ENCODE measurements around the gene ATP5PF. TPM values are rescaled to one million over a fixed set of nuclear protein-coding genes. Genes with fewer than 3 reads are reported as not detected.

Gene ATP5PF
- total and polyA plus RNA-seq, 10 of the 15 experiments (the other 5 are each of a cell fraction or from before 2014, with no cell fraction given) = 103 to 1,604 (median 487) TPM

GRCh38 chr21:25734654-25734903 is 125 bp downstream of the ATP5PF start:
- POLR2A ChIA-PET = interaction anchor here (1.0 to 2.2 kb wide), 4 partner anchors 10 to 314 kb away, joined by 3 to 12 read pairs (median 3); no protein-coding TSS in a partner anchor
- no peak for TF ChIP-seq YBX1 (IDR thresholded peaks at IDR 0.05)
- 0 out of 2 replicates have a peak, but pooled peaks have one; percentile 22 for TF ChIP-seq CBFB (IDR thresholded peaks at IDR 0.05; ENCODE audit: low read depth)
- TF ChIP-seq IRF3 (IDR thresholded peaks at IDR 0.05) = 0 out of 2 replicates have a peak, but pooled peaks have one; percentile 19
- no peak for TF ChIP-seq BMI1 (IDR thresholded peaks at IDR 0.05; ENCODE audit: borderline replicate concordance)
- TF ChIP-seq HDGF (IDR thresholded peaks at IDR 0.05) = 0 out of 2 replicates have a peak, but pooled peaks have one; percentile 6
- no peak for TF ChIP-seq TCF7 (IDR thresholded peaks at IDR 0.05; ENCODE audit: borderline replicate concordance)
- 0 out of 2 replicates have a peak, but pooled peaks have one; percentile 29 for TF ChIP-seq MEF2A (IDR thresholded peaks at IDR 0.05; ENCODE audit: insufficient read depth, low read depth, low read length)
- TF ChIP-seq, protein P1, sequence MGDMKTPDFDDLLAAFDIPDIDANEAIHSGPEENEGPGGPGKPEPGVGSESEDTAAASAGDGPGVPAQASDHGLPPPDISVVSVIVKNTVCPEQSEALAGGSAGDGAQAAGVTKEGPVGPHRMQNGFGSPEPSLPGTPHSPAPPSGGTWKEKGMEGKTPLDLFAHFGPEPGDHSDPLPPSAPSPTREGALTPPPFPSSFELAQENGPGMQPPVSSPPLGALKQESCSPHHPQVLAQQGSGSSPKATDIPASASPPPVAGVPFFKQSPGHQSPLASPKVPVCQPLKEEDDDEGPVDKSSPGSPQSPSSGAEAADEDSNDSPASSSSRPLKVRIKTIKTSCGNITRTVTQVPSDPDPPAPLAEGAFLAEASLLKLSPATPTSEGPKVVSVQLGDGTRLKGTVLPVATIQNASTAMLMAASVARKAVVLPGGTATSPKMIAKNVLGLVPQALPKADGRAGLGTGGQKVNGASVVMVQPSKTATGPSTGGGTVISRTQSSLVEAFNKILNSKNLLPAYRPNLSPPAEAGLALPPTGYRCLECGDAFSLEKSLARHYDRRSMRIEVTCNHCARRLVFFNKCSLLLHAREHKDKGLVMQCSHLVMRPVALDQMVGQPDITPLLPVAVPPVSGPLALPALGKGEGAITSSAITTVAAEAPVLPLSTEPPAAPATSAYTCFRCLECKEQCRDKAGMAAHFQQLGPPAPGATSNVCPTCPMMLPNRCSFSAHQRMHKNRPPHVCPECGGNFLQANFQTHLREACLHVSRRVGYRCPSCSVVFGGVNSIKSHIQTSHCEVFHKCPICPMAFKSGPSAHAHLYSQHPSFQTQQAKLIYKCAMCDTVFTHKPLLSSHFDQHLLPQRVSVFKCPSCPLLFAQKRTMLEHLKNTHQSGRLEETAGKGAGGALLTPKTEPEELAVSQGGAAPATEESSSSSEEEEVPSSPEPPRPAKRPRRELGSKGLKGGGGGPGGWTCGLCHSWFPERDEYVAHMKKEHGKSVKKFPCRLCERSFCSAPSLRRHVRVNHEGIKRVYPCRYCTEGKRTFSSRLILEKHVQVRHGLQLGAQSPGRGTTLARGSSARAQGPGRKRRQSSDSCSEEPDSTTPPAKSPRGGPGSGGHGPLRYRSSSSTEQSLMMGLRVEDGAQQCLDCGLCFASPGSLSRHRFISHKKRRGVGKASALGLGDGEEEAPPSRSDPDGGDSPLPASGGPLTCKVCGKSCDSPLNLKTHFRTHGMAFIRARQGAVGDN (IDR thresholded peaks at IDR 0.05) = 0 out of 2 replicates have a peak, but pooled peaks have one; percentile 5
- peak; percentile 82; the same call in 1 of the 2 replicates for TF ChIP-seq SMAD5 (IDR thresholded peaks at IDR 0.05; ENCODE audit: low read depth)
- TF ChIP-seq POLR2A (IDR thresholded peaks at IDR 0.05; ENCODE audit: low read depth, low read length) = peak; percentile 90
- peak; percentile 88 for TF ChIP-seq POLR2AphosphoS2 (IDR thresholded peaks at IDR 0.05; ENCODE audit: low read depth, low read length)
- TF ChIP-seq CBX3 (IDR thresholded peaks at IDR 0.05; ENCODE audit: borderline replicate concordance, low read depth) = no peak
- peak; percentile 37; the same call in 1 of the 2 replicates for TF ChIP-seq MTA3 (IDR thresholded peaks at IDR 0.05; ENCODE audit: borderline replicate concordance, low read length)
- 0 out of 2 replicates have a peak, but pooled peaks have one; percentile 17 for TF ChIP-seq CBX5 (IDR thresholded peaks at IDR 0.05; ENCODE audit: low read depth)
- no peak for TF ChIP-seq STAT3 (IDR thresholded peaks at IDR 0.05; ENCODE audit: low read depth, low read length)
- peak; percentile 33; the same call in 1 of the 2 replicates for TF ChIP-seq NR2F1 (conservative IDR thresholded peaks at IDR 0.05)
- no peak for TF ChIP-seq EGR1 (IDR thresholded peaks at IDR 0.05; ENCODE audit: borderline replicate concordance in 1 of 2, low read depth in 2 of 2, low read length in 2 of 2)
- no peak for TF ChIP-seq ASH2L (IDR thresholded peaks at IDR 0.05; ENCODE audit: borderline replicate concordance, low read depth)
- no peak for TF ChIP-seq CTCF (IDR thresholded peaks at IDR 0.05 in 2 of 3, conservative IDR thresholded peaks at IDR 0.05 in 1 of 3; ENCODE audit: control insufficient read depth in 2 of 3, extremely low read depth in 1 of 3, insufficient read depth in 1 of 3, low read depth in 3 of 3, low read length in 3 of 3)

More at GRCh38 chr21:25734654-25734903, 125 bp downstream of the ATP5PF start:
- H3K9me3 ChIP-seq (replicated peaks; ENCODE audit: control insufficient read depth, insufficient read depth, low read length) = no peaks in the 10 kb centered on the region
- H3K79me2 ChIP-seq (ENCODE audit: control insufficient read depth, insufficient read depth, low read length) = peaks cover 90% of the 10 kb centered on the region
- in situ Hi-C loops (cut with MboI) (loop anchor here (5.0 to 10.0 kb wide), 2 partner anchors 127 to 320 kb away; partner anchors contain the start of gene MRPL39), intact Hi-C loops (cut with micrococcal nuclease; ENCODE audit: unreplicated experiment) (loop anchor here (10.0 kb wide), 1 partner anchor 430 kb away; no protein-coding TSS in a partner anchor)
- H3K9ac ChIP-seq (ENCODE audit: control insufficient read depth, insufficient read depth, low read length) = peak overlapping the region; percentile 91
- H3K4me3 ChIP-seq = peak overlapping the region; percentile 98
- 3% methylated on average over 10 of the region's 10 CpGs for WGBS (ENCODE audit: insufficient coverage, insufficient replicate concordance, low lambda C conversion rate, missing lambda C conversion rate)
- BruUV-seq (replicated peaks) = no TSS peak
- SMC1A ChIA-PET (ENCODE audit: uncharacterized antibody, unreplicated experiment) = interaction anchor here (0.8 to 1.0 kb wide), 4 partner anchors 15 to 319 kb away, joined by 3 read pairs; no protein-coding TSS in a partner anchor
- H3K27me3 ChIP-seq (replicated peaks in 1 of 2; ENCODE audit: control insufficient read depth in 2 of 2, insufficient read depth in 2 of 2, low read length in 1 of 2) = no peaks in the 10 kb centered on the region
- CTCF ChIA-PET = interaction anchor here (1.3 to 1.7 kb wide), 3 partner anchors 23 to 128 kb away, joined by 5 to 11 read pairs (median 7); no protein-coding TSS in a partner anchor
- no peak for FAIRE-seq
- RAD21 ChIA-PET (ENCODE audit: unreplicated experiment) = interaction anchor here (0.7 to 1.5 kb wide), 8 partner anchors 9 to 310 kb away, joined by 3 to 4 read pairs (median 3); partner anchors contain the start of genes JAM2 and MRPL39
- H2AFZ ChIP-seq (ENCODE audit: control insufficient read depth, low read depth, low read length) = peak overlapping the region; percentile 54
- DNase-seq (ENCODE audit: low read depth, low spot score) = no peak
- H3K4me2 ChIP-seq (ENCODE audit: control insufficient read depth, insufficient read depth) = no peak overlapping the region; the same call in 1 of the 2 replicates
- no peaks in the 10 kb centered on the region for H4K20me1 ChIP-seq (ENCODE audit: control insufficient read depth, insufficient read depth)
- peaks cover 23% of the 10 kb centered on the region for H3K4me1 ChIP-seq (ENCODE audit: control insufficient read depth, insufficient read depth, low read length)
- no peak for ATAC-seq
- peaks cover 0 to 2% of the 10 kb centered on the region in 2 experiments; a peak in 1 of 4 replicates for H3K36me3 ChIP-seq (ENCODE audit: control insufficient read depth in 2 of 2, insufficient read depth in 2 of 2, low read length in 1 of 2)
- peak overlapping the region; percentile 97 for H3K27ac ChIP-seq (ENCODE audit: control insufficient read depth, insufficient read depth)
